Uterus (tissue), 2 donors: Measurements from ENCODE around the gene RSBN1L.
"Not testable (repeated sequence)": the region's sequence is repeated elsewhere in the genome, so short reads cannot be mapped to it uniquely, and the experiment has no call there.

Experiments used
- POLR2A ChIP-seq, 2 donors: fragments of 450-650 bp; IDR thresholded peaks; one replicate each; pipeline ENCODE4 v1.6.1; 2016; ENCODE audit warnings: antibody characterized with exemption in 2 of 2, mild to moderate bottlenecking in 1 of 2, moderate library complexity in 1 of 2
- TF ChIP-seq, protein P1 (sequence below), 4 experiments: fragments of 200-600 bp in 2 of 4; fragments of 450-650 bp in 2 of 4; sonication (generic) in 2 of 4; IDR thresholded peaks; one replicate each; pipeline ENCODE4 v1.5.1; 2016 to 2019; ENCODE audit warnings: antibody characterized with exemption in 4 of 4, mild to moderate bottlenecking in 2 of 4, moderate library complexity in 1 of 4

DNA sequence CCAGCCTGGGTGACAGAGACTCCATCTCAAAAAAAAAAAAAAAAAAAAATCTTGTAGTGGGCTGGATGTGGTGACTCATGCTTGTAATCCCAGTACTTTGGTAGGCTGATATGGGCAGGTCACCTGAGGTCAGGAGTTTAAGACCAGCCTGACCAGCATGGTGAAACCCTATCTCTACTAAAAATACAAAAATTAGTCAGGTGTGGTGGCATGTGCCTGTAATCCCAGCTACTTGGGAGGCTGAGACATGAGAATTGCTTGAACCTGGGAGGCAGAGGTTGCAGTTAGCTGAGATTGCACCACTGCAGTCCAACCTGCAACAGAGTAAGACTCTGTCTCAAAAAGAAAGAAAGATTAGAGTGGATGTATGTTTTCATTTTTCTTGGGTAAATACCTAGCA is 18.7 kb downstream of the RSBN1L start:
- TF ChIP-seq, protein P1, sequence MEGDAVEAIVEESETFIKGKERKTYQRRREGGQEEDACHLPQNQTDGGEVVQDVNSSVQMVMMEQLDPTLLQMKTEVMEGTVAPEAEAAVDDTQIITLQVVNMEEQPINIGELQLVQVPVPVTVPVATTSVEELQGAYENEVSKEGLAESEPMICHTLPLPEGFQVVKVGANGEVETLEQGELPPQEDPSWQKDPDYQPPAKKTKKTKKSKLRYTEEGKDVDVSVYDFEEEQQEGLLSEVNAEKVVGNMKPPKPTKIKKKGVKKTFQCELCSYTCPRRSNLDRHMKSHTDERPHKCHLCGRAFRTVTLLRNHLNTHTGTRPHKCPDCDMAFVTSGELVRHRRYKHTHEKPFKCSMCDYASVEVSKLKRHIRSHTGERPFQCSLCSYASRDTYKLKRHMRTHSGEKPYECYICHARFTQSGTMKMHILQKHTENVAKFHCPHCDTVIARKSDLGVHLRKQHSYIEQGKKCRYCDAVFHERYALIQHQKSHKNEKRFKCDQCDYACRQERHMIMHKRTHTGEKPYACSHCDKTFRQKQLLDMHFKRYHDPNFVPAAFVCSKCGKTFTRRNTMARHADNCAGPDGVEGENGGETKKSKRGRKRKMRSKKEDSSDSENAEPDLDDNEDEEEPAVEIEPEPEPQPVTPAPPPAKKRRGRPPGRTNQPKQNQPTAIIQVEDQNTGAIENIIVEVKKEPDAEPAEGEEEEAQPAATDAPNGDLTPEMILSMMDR (IDR thresholded peaks at IDR 0.05) = not testable (repeated sequence)
- not testable (repeated sequence) for TF ChIP-seq POLR2A (IDR thresholded peaks at IDR 0.05)
